Heart left ventricle (tissue), 13 donors: ENCODE results near the gene CFAP43.

Source experiments
- POLR2A ChIP-seq, 2 donors: fragments of 450-650 bp; IDR thresholded peaks; one replicate each; pipeline ENCODE4 v1.6.1; 2017; ENCODE audit warnings: antibody characterized with exemption in 2 of 2, mild to moderate bottlenecking in 2 of 2, moderate library complexity in 2 of 2
- TF ChIP-seq, protein P1 (sequence below), 12 donors: fragments of 200-600 bp; sonication (generic) in 4 of 12; IDR thresholded peaks; one replicate each; pipeline versions ENCODE4 v1.5.0 to v1.8.0; 2018 to 2022; ENCODE audit warnings: antibody characterized with exemption in 12 of 12, mild to moderate bottlenecking in 5 of 12
- donor health status: ischemic (EF 13 %, LVEDD 7.1; RV severe dilation, severe dysfunction).
- donor health status: DM: no; HTN: yes; CAD: no.
- donor health status: DM: no; HTN: no; CAD: no.
- donor health status: ischemic (EF 25% LVEDD 6.9; RV normal size, moderate dysfunction).
- donor health status: ischemic (EF 25% LVEDD 5.7; RV mildly dilated, moderate dysfunction).
- donor health status: ischemic (EF 35%, LVEDD 5.7; RV mildly dilated, moderate dysfunction).
- donor health status: nonischemic (EF 11% LVEDD 7.7; RV severe dilation, severe dysfunction).
- donor health status: DM: yes; HTN: yes; CAD: no.
- donor health status: PGD.
- donor health status: ischemic (EF 29% LVEDD 5.4; RV normal size, mild dysfunction).
- donor health status: nonischemic (EF 23%, LVEDD 6.1; RV moderate dilation, normal function).

DNA sequence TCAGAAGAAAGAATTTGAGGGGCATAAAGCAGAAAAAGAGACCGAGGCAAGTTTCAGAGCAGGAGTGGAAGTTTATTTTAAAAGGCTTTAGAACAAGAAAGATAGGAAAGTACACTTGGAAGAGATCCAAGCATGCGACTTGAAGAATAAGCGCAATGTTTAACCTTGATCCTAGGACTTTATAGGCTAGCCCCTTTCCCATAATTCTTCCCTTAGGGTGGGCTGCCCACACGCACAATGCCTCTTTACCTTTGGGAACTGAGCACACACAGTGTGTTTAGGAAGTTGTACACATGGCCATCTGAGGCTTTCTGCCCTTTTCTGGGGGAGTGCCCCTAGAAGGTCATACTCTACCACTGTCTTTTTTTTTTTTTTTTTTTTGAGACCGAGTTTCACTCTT is 11.3 kb upstream of the CFAP43 start:
- TF ChIP-seq, protein P1, sequence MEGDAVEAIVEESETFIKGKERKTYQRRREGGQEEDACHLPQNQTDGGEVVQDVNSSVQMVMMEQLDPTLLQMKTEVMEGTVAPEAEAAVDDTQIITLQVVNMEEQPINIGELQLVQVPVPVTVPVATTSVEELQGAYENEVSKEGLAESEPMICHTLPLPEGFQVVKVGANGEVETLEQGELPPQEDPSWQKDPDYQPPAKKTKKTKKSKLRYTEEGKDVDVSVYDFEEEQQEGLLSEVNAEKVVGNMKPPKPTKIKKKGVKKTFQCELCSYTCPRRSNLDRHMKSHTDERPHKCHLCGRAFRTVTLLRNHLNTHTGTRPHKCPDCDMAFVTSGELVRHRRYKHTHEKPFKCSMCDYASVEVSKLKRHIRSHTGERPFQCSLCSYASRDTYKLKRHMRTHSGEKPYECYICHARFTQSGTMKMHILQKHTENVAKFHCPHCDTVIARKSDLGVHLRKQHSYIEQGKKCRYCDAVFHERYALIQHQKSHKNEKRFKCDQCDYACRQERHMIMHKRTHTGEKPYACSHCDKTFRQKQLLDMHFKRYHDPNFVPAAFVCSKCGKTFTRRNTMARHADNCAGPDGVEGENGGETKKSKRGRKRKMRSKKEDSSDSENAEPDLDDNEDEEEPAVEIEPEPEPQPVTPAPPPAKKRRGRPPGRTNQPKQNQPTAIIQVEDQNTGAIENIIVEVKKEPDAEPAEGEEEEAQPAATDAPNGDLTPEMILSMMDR (IDR thresholded peaks at IDR 0.05): no peak
- TF ChIP-seq POLR2A (IDR thresholded peaks at IDR 0.05): no peak
